HT1080 (cell line): ENCODE measurements around the gene ACAD11. TPM values are rescaled to one million over a fixed set of nuclear protein-coding genes. Genes with fewer than 3 reads are reported as not detected.

Source experiments
- DNase-seq: peaks from one replicate; pipeline ENCODE4 v3.0.0-alpha.2; 2015; ENCODE audit warnings: low read depth
- total RNA-seq: library from RNA; depleted of rRNA; stranded (reverse); fragments of >200 nt; shearing (Covaris generic); gene quantifications from 2 replicates; pipeline ENCODE4 v1.2.3, GENCODE V29; 2014; rRNA removed

The ACAD11 gene
- total RNA-seq, 1 experiment from 2014 or later = 20.2 TPM

- no peak for DNase-seq
These were observed 142.3 kb downstream of the ACAD11 start for GRCh38 chr3:132517311-132517710.

- no peak for DNase-seq
These were observed 146.6 kb downstream of the ACAD11 start for GRCh38 chr3:132513057-132513456.

GRCh38 chr3:132509506-132509905 lies 150.1 kb downstream of the ACAD11 start:
- no peak for DNase-seq

GRCh38 chr3:132509096-132509495 lies 150.5 kb downstream of the ACAD11 start:
- no peak for DNase-seq

Other genes with a start within 250 kb of the ACAD11 start
- 51.7 and 52.5 TPM in 2 replicates for gene DNAJC13, start 242.3 kb downstream of the ACAD11 start, total RNA-seq
- not detected in 2 replicates for gene ACKR4, start 62.5 kb downstream of the ACAD11 start, total RNA-seq
- 63.4 and 63.9 TPM in 2 replicates for gene UBA5, start 520 bp upstream of the ACAD11 start, total RNA-seq
- gene NPHP3, start 62.6 kb upstream of the ACAD11 start, total RNA-seq = 12.6 and 15.4 TPM in 2 replicates